Measurements from ENCODE around the gene EYA2. TPM values are rescaled to one million over a fixed set of nuclear protein-coding genes. Genes with fewer than 3 reads are reported as not detected.

Gene EYA2
- total RNA-seq, 1 experiment from 2014 or later, result 0.74 TPM

DNA sequence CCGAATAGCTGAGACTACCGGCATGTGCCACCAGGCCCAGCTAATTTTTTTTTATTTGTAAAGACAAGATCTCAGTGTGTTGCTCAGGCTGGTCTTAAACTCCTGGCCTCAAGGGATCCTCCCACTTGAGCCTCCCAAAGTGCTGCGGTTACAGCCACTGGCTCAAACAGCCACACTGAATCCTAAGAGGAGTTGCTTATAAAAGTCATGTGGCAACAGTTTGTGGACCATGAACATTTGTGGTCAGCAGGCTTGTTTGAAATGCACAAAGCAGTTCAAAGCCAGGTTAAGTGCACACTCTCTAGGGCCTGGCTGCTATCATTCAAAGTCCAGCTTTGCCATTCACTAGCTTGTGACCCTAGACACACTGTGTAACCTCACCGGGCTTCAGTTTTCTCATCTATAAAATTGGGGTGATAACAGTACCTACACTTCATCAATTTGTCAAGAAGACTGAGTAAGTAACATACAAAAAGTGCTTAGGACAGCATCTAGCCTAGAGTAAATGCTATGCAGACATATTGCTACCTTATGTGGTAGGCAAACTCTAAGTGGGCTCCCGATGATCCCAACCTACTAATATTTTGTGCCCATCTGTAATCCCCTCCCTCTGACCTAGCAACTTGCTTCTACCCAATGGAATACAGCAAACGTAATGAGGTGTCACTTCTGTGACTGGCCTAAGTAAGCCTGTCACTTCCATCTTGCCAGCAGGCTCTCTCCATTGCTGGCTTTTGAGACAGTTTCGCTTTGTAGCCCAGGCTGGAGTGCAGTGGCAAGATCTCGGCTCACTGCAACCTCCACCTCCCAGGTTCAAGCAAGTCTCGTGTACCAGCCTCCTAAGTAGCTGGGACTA lies 338.9 kb downstream of the EYA2 start:
- Histone ChIP-seq H3K9ac (ENCODE audit: extremely low read depth, insufficient read length, low read length) (no peak overlapping the region), H3K4ac (ENCODE audit: low read depth, low read length) (no peak overlapping the region), H3K4me1 (ENCODE audit: insufficient read depth, low read length) (no peaks in the 10 kb centered on the region), H4K20me1 (ENCODE audit: control insufficient read depth, insufficient read depth, insufficient read length) (no peaks in the 10 kb centered on the region), H4K91ac (ENCODE audit: insufficient read length, low read depth, low read length) (no peak overlapping the region), H2AFZ (ENCODE audit: low read length) (no peak overlapping the region), H2BK15ac (ENCODE audit: low read depth, low read length) (no peak overlapping the region), H4K5ac (ENCODE audit: insufficient read length, low read depth, low read length) (no peak overlapping the region), H3K14ac (ENCODE audit: insufficient read depth, low read length) (no peak overlapping the region), H2BK120ac (ENCODE audit: low read depth, low read length, poor library complexity, severe bottlenecking) (no peak overlapping the region), H3K23me2 (ENCODE audit: insufficient read length, low read depth, low read length, poor library complexity, severe bottlenecking) (no peaks in the 10 kb centered on the region), H2AK5ac (ENCODE audit: insufficient read length, low read length) (no peak overlapping the region), H3K9me3 (ENCODE audit: control insufficient read depth, low read depth, low read length) (no peaks in the 10 kb centered on the region), H2BK5ac (ENCODE audit: insufficient read length, low read length) (no peak overlapping the region), H2BK12ac (ENCODE audit: insufficient read length, low read depth, low read length) (no peak overlapping the region), H3T11ph (ENCODE audit: low read length) (no peak overlapping the region), H3K18ac (ENCODE audit: insufficient read length, low read depth, low read length) (no peak overlapping the region), H2BK20ac (ENCODE audit: low read depth, low read length, poor library complexity, severe bottlenecking) (no peak overlapping the region), H3K79me1 (ENCODE audit: insufficient read depth, low read depth, low read length, poor library complexity, severe bottlenecking) (no peaks in the 10 kb centered on the region), H3K79me2 (ENCODE audit: insufficient read depth, low read length) (no peaks in the 10 kb centered on the region), H3K56ac (ENCODE audit: insufficient read length, low read depth, low read length) (no peak overlapping the region), H3K27ac (ENCODE audit: insufficient read length, low read depth, low read length) (no peak overlapping the region), H4K8ac (replicated peaks; ENCODE audit: insufficient read length, low read depth, low read length) (no peak overlapping the region), H3K27me3 (ENCODE audit: insufficient read depth, low read length) (no peaks in the 10 kb centered on the region), H3K4me2 (ENCODE audit: insufficient read depth, insufficient read length, low read length) (no peak overlapping the region), H3K23ac (ENCODE audit: insufficient read length, low read depth, low read length) (no peak overlapping the region)
- TF ChIP-seq, protein P1, sequence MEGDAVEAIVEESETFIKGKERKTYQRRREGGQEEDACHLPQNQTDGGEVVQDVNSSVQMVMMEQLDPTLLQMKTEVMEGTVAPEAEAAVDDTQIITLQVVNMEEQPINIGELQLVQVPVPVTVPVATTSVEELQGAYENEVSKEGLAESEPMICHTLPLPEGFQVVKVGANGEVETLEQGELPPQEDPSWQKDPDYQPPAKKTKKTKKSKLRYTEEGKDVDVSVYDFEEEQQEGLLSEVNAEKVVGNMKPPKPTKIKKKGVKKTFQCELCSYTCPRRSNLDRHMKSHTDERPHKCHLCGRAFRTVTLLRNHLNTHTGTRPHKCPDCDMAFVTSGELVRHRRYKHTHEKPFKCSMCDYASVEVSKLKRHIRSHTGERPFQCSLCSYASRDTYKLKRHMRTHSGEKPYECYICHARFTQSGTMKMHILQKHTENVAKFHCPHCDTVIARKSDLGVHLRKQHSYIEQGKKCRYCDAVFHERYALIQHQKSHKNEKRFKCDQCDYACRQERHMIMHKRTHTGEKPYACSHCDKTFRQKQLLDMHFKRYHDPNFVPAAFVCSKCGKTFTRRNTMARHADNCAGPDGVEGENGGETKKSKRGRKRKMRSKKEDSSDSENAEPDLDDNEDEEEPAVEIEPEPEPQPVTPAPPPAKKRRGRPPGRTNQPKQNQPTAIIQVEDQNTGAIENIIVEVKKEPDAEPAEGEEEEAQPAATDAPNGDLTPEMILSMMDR (conservative IDR thresholded peaks at IDR 0.05), result no peak
- no peaks in the 10 kb centered on the region for H3K9me3 Mint-ChIP-seq
- peaks cover 62 to 93% (median 83%) of the 10 kb centered on the region in 3 experiments for H3K36me3 Mint-ChIP-seq (ENCODE audit: insufficient read depth in 1 of 3, low read depth in 3 of 3)
- no peaks in the 10 kb centered on the region for H3K27me3 Mint-ChIP-seq (ENCODE audit: low read depth)
- peaks cover 9 to 28% of the 10 kb centered on the region in 2 experiments for H3K4me1 Mint-ChIP-seq
- H3K27ac Mint-ChIP-seq, result peak overlapping the region; percentile 14 to 83 (median 48); a peak in 1 of 7 replicates
- no peak overlapping the region; a peak in 1 of 5 replicates for H3K4me3 Mint-ChIP-seq
- DNase-seq, result no peak
- no CpG with 5 or more reads among the region's 9 CpGs for WGBS (ENCODE audit: extremely low coverage, insufficient read length, low lambda C conversion rate)
